HS-5 (cell line): ENCODE data around the gene GFPT2.
"Not testable (repeated sequence)": the region's sequence is repeated elsewhere in the genome, so short reads cannot be mapped to it uniquely, and the experiment has no call there.

ENCODE experiments used
- DNase-seq: peaks from one replicate; pipeline ENCODE4 v3.0.0-alpha.2; 2012; ENCODE audit warnings: low read depth

GFPT2 gene

GRCh38 chr5:180304431-180305375 lies 48.4 kb downstream of the GFPT2 start:
- no peak for DNase-seq

- DNase-seq, result no peak
Measured at GRCh38 chr5:180304016-180304292, 49.2 kb downstream of the GFPT2 start.

- no peak for DNase-seq
Measured at GRCh38 chr5:180303226-180304015, 49.7 kb downstream of the GFPT2 start.

DNA sequence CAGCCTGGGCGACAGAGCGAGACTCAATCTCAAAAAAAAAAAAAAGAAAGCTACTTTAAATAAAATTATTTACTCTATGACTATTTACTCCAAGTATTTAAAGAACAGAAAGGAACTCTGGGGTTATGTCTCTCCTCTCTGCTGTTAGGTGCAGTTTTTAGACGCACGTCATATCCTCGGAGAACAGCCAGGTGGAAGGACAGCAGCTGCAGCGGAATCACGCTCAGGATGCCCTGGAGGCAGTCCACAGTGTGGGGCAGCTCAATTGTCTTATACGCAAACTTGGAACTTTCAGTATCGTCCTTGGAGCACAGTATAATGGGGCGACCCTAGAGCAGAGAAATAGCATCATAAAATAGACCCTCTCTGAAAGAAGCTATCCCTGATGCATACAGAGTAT lies 50.9 kb downstream of the GFPT2 start:
- DNase-seq, result no peak

DNA sequence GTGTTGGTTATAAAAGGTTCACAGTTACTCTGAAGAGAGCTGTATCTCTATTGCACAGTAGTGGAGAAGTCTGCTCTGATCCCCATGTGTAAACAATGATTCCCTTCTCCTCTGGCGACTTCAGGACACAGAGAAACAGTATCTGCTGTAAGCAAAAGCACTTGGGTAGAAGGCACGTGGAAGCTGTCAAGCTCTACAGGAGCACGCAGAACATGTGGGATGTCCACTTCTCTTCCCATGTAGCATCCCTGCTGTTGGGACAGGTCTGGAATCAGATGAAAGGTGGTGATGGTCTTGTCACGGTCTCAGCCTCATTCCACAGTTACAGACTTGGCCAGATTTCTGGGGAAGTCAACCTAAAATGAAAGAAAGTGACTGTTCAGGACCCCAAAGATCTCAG lies 51.9 kb downstream of the GFPT2 start:
- no peak for DNase-seq

DNA sequence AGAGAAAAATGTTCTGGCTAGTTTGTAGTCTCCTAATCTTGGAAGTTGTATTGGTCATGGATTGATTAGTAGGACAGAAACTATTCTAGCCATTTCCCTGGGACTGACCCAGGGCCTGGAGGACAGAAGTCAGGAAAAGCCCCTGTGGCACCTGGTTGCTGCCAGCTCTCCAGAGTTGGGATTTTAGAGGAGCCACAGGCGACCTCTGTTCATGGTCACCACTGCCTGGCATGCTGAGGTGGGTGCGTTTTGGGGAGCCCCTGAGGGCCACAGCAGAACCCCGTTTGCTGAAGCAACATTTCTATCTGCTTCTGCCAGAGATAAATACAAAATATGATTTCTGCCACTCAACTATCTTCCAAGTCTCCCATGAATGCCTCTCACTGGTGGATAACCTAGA lies 53.6 kb downstream of the GFPT2 start:
- DNase-seq, result no peak

DNA sequence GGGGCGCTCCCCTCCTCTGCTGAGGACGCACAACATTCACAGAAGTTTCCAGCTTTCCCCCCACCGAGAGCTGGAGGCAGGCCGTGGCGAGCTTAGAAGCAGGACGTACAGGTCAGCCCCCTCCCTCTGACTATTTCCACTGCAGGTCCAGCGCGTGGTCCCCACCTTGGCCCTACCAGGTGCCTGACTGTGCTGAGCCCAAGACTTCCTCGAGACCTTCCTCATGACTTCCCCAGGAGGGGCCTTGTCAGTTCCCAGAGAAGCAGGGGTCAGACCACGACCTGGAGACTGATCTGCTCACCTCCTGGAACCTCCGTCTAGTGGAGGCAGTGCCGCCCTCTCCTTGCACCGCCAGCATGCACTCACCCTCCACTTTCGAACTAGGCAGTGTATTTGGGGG lies 54.1 kb downstream of the GFPT2 start:
- not testable (repeated sequence) for DNase-seq

GRCh38 chr5:180297587-180298282 lies 55.4 kb downstream of the GFPT2 start:
- no peak for DNase-seq

- DNase-seq, result no peak
Measured at GRCh38 chr5:180296771-180297170, 56.4 kb downstream of the GFPT2 start.

DNA sequence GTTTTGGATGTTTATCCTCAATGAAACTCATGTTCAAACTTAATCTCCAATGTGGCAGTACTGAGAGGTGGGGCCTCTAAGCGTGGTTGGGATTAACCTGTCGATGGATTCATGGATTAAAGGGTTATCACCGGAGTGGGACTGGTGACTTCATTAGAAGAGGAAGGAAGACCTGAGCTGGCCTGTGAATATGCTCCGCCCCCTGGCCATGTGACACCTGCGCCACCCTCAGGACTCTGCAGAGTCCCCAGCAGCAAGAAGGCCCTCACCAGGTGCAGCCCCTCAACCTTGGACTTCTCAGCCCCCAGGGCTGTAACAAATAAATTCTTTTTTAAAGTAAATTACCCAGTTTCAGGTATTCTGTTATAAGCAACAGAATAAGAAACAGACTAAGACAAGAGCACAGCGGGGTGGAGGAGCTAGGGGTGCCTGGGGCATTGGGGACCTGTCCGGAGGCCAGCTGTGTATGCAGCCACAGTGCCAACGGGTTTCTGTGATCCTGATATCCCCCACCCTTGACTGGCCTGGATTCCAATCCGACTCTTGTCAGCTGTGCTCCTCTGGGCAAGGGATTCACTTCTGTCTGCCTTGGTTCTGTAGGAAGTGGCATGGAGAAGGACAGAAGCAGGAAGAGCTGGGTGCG lies 58.1 kb downstream of the GFPT2 start:
- no peak for DNase-seq

- no peak for DNase-seq
Measured at GRCh38 chr5:180294411-180294810, 58.7 kb downstream of the GFPT2 start.

GRCh38 chr5:180291943-180292831 lies 60.9 kb downstream of the GFPT2 start, which contains the start of gene MAPK9:
TSS of gene MAPK9 (minus strand) at chr5:180292083. CDS start at chr5:180280561, 11,522 bp downstream.
- no peak for DNase-seq

GRCh38 chr5:180291234-180291940 lies 61.7 kb downstream of the GFPT2 start:
- no peak for DNase-seq

DNA sequence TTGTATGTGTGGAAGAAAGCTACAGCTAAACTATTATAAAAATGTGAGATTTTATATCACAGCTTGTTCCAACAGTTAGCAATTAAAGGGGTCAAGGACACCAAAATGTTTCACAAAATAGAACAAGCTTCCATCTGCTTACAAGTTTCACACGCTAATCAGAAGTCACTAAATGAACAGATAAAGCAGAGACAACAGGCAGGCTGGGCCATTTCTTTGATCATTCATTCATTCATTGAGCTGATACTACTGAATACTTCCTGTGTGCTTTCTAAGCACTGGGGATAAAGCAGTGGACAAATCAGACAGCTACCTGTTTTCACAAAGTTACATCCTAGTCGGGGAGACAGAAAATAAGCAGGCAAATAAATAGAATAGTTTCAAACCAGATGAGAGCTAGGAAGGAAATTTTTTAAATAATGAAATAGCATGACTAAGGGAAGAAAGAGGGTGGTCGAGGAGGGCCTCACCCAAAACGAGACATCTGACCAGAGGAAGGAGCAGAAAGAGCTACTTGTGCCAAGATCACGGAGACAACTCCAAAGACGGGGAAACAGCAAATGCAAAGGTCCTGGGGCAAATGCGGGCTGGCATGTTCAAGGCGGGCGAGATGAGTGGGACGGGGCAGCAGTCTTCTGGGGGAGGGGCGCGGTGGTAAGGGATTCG lies 62.4 kb downstream of the GFPT2 start:
- no peak for DNase-seq

DNA sequence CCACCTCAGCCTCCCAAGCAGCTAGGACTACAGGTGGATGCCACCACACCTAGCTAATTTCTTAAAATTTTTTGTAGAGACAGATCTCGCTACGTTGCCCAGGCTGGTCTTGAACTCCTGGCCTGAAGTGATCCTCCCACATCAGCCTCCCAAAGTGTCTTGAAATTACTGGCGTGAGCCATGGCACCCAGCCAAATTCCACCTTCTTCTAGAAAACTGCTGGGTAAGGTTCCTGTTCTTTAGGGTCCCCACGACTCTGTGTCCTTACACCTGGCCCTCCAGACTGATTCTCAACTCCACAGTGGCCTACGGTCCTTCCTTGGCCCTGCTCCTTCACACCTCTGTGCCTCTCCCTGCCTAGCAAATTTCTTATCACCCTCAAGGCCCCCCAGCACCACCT lies 63.2 kb downstream of the GFPT2 start:
- DNase-seq, result no peak

- no peak for DNase-seq
Measured at GRCh38 chr5:180289433-180289832, 63.7 kb downstream of the GFPT2 start.

DNA sequence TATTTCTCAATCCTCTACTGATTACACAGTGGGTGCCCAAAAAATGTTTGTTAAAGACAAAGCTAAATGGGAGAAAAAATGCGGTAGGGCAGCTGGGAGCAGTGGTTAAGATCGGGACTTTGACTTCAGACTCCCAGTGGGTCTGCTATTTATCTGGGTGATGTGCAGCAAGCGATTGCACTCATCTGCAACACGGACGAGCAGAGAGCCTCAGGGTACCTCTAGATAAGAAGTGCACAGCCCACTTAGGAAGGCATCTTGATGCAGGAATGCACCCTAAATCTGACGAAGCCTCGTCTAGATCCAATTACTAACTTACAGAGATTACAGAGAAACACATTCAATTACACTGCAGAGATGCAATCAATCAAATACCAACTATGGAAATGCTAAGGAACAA lies 65.3 kb downstream of the GFPT2 start:
- DNase-seq, result no peak

GRCh38 chr5:180287404-180287803 lies 65.7 kb downstream of the GFPT2 start:
- DNase-seq, result no peak

- no peak for DNase-seq
Measured at GRCh38 chr5:180284149-180284548, 69.0 kb downstream of the GFPT2 start.
